Adrenal gland (tissue), 5 donors: ENCODE data around the gene ST6GALNAC6.

Experiments
- CTCF ChIP-seq, 6 experiments: fragments of 450-650 bp in 4 of 6; fragments of 200-600 bp in 2 of 6; sonication (generic) in 1 of 6; IDR thresholded peaks; 1 replicate in 5 of 6; 2 replicates in 1 of 6; pipeline versions ENCODE4 v1.5.1 to v1.8.0; 2016 to 2021; ENCODE audit warnings: antibody characterized with exemption in 6 of 6, mild to moderate bottlenecking in 2 of 6, moderate library complexity in 1 of 6
- POLR2A ChIP-seq, 2 donors: fragments of 450-650 bp; IDR thresholded peaks; one replicate each; pipeline ENCODE4 v1.6.1; 2017; ENCODE audit warnings: antibody characterized with exemption in 2 of 2, mild to moderate bottlenecking in 2 of 2, moderate library complexity in 1 of 2
- donor health status: DM: no; HTN: no; CAD: no.

GRCh38 chr9:127884976-127885490, 14.4 kb downstream of the ST6GALNAC6 start:
- no peak for TF ChIP-seq CTCF (IDR thresholded peaks at IDR 0.05)
- TF ChIP-seq POLR2A (IDR thresholded peaks at IDR 0.05) = no peak
